Neuronal stem cell (in vitro differentiated cells): Measurements from ENCODE around the gene CDK1.

Experiments used
- DNase-seq: peaks from one replicate; pipeline ENCODE4 v3.0.0-alpha.2; 2013; ENCODE audit warnings: low spot score
- H2AFZ ChIP-seq: one replicate; pipeline ENCODE4 v1.6.1; 2013; ENCODE audit warnings: mild to moderate bottlenecking, low read length, inconsistent platforms
- H2AK5ac ChIP-seq: 2 replicates; pipeline ENCODE4 v1.6.1; 2013; ENCODE audit warnings: low read depth, mild to moderate bottlenecking, inconsistent platforms, low read length, moderate library complexity, mixed read lengths
- H2BK120ac ChIP-seq: 2 replicates; pipeline ENCODE4 v1.6.1; 2013; ENCODE audit warnings: low read depth, mild to moderate bottlenecking, inconsistent platforms, low read length, moderate library complexity, mixed read lengths
- H2BK12ac ChIP-seq: one replicate; pipeline ENCODE4 v1.6.1; 2013; ENCODE audit warnings: low read length, inconsistent platforms
- H2BK15ac ChIP-seq: 2 replicates; pipeline ENCODE4 v1.6.1; 2013; ENCODE audit warnings: mild to moderate bottlenecking, low read length, inconsistent platforms, mixed read lengths
- H2BK5ac ChIP-seq: one replicate; pipeline ENCODE4 v1.6.1; 2013; ENCODE audit warnings: inconsistent platforms, mild to moderate bottlenecking, low read length, moderate library complexity
- H3K14ac ChIP-seq: one replicate; pipeline ENCODE4 v1.6.1; 2013; ENCODE audit warnings: low read length, inconsistent platforms
- H3K18ac ChIP-seq: 2 replicates; pipeline ENCODE4 v1.6.1; 2013; ENCODE audit warnings: low read length, inconsistent platforms
- H3K23ac ChIP-seq: 2 replicates; pipeline ENCODE4 v1.6.1; 2013; ENCODE audit warnings: low read depth, mild to moderate bottlenecking, mixed read lengths, low read length, inconsistent platforms; ENCODE audit not compliant: poor library complexity
- H3K27ac ChIP-seq: replicated peaks from 3 replicates; pipeline ENCODE4 v1.5.1; 2013; ENCODE audit warnings: low read length, inconsistent platforms
- H3K27me3 ChIP-seq, 3 experiments: 2 replicates each; pipeline ENCODE4 v1.6.1; 2013; ENCODE audit warnings: low read length in 3 of 3, mild to moderate bottlenecking in 2 of 3, inconsistent platforms in 1 of 3, low read depth in 1 of 3, mixed read lengths in 1 of 3, moderate library complexity in 1 of 3; ENCODE audit not compliant: control insufficient read depth in 3 of 3, insufficient read depth in 3 of 3
- H3K36me3 ChIP-seq, 2 donors: replicated peaks in 1 of 2; 2 replicates each; pipeline ENCODE4 v1.6.1; 2013; ENCODE audit warnings: low read length in 2 of 2; ENCODE audit not compliant: control insufficient read depth in 2 of 2, insufficient read depth in 2 of 2
- H3K4ac ChIP-seq: 2 replicates; pipeline ENCODE4 v1.6.1; 2013; ENCODE audit warnings: inconsistent platforms, mild to moderate bottlenecking, low read length, moderate library complexity
- H3K4me1 ChIP-seq, 2 donors: 1 replicate in 1 of 2; 2 replicates in 1 of 2; pipeline ENCODE4 v1.6.1; 2013; ENCODE audit warnings: low read length in 2 of 2, low read depth in 1 of 2; ENCODE audit not compliant: control insufficient read depth in 2 of 2, insufficient read depth in 1 of 2
- H3K4me2 ChIP-seq: one replicate; pipeline ENCODE4 v1.6.1; 2013; ENCODE audit warnings: mild to moderate bottlenecking, low read length, inconsistent platforms; ENCODE audit not compliant: insufficient read depth, poor library complexity, severe bottlenecking
- H3K4me3 ChIP-seq, 2 donors: 2 replicates each; pipeline ENCODE4 v1.5.1; 2013; ENCODE audit warnings: low read length in 2 of 2, mild to moderate bottlenecking in 2 of 2, inconsistent platforms in 1 of 2, moderate library complexity in 1 of 2
- H3K79me1 ChIP-seq: one replicate; pipeline ENCODE4 v1.6.1; 2013; ENCODE audit warnings: low read depth, mild to moderate bottlenecking, inconsistent platforms, low read length, moderate library complexity
- H3K9ac ChIP-seq: one replicate; pipeline ENCODE4 v1.6.1; 2013; ENCODE audit warnings: mild to moderate bottlenecking, low read depth, low read length, inconsistent platforms; ENCODE audit not compliant: poor library complexity
- H3K9me3 ChIP-seq, 2 donors: replicated peaks in 1 of 2; 2 replicates each; pipeline versions ENCODE3 to v1.6.1; 2013; ENCODE audit warnings: low read length in 2 of 2, mild to moderate bottlenecking in 2 of 2, inconsistent platforms in 1 of 2, low read depth in 1 of 2, mixed read lengths in 1 of 2, moderate library complexity in 1 of 2; ENCODE audit not compliant: control insufficient read depth in 2 of 2, insufficient read depth in 1 of 2
- H4K8ac ChIP-seq: one replicate; pipeline ENCODE4 v1.6.1; 2013; ENCODE audit warnings: low read depth, mild to moderate bottlenecking, inconsistent platforms, low read length, moderate library complexity
- H4K91ac ChIP-seq: one replicate; pipeline ENCODE4 v1.6.1; 2013; ENCODE audit warnings: low read length, low read depth, mild to moderate bottlenecking, inconsistent platforms; ENCODE audit not compliant: poor library complexity
- WGBS, 2 donors: extraction: QIAGEN DNeasy Blood & Tissue Kit; methylation state at CpG; one replicate each; pipeline ENCODE4 v1.1.7; 2013; ENCODE audit warnings: missing lambda C conversion rate in 2 of 2, mixed read lengths in 1 of 2; ENCODE audit not compliant: insufficient read length in 2 of 2, insufficient replicate concordance in 1 of 2; ENCODE audit errors: extremely low coverage in 2 of 2; 5-methylcytosine and 5-hydroxymethylcytosine counted together

The CDK1 gene

GRCh38 chr10:60769406-60769805, 8.9 kb upstream of the CDK1 start:
- Histone ChIP-seq H3K4ac (no peak overlapping the region), H3K36me3 (no peaks in the 10 kb centered on the region), H2BK15ac (no peak overlapping the region), H3K27me3 (no peaks in the 10 kb centered on the region), H3K4me2 (no peak overlapping the region), H3K79me1 (no peaks in the 10 kb centered on the region), H3K18ac (no peak overlapping the region), H2AFZ (peak overlapping the region; percentile 68), H4K91ac (no peak overlapping the region), H3K14ac (no peak overlapping the region), H3K23ac (no peak overlapping the region), H3K4me3 (no peak overlapping the region), H3K9ac (no peak overlapping the region), H2BK120ac (no peak overlapping the region), H3K4me1 (no peaks in the 10 kb centered on the region), H2BK5ac (no peak overlapping the region), H2BK12ac (no peak overlapping the region), H2AK5ac (no peak overlapping the region), H4K8ac (no peak overlapping the region), H3K9me3 (no peaks in the 10 kb centered on the region), H3K27ac (no peak overlapping the region)
- no CpG with 5 or more reads among the region's 2 CpGs for WGBS, 2 donors
- no peak for DNase-seq

- Histone ChIP-seq H3K23ac (no peak overlapping the region), H2AK5ac (no peak overlapping the region), H2BK5ac (no peak overlapping the region), H2AFZ (peak overlapping the region; percentile 82), H3K4ac (no peak overlapping the region), H3K9me3 (no peaks in the 10 kb centered on the region), H2BK120ac (no peak overlapping the region), H3K79me1 (peaks cover 2% of the 10 kb centered on the region), H4K91ac (no peak overlapping the region), H3K27ac (no peak overlapping the region), H2BK15ac (no peak overlapping the region), H3K27me3 (no peaks in the 10 kb centered on the region), H4K8ac (no peak overlapping the region), H3K4me1 (peaks cover 0 to 7% of the 10 kb centered on the region in 2 donors), H3K36me3 (peaks cover 2 to 33% of the 10 kb centered on the region in 2 donors), H3K14ac (no peak overlapping the region), H2BK12ac (no peak overlapping the region), H3K9ac (no peak overlapping the region), H3K4me2 (no peak overlapping the region), H3K18ac (no peak overlapping the region), H3K4me3 (peak overlapping the region in 1 of 2 donors; percentile 32)
- no peak for DNase-seq
- WGBS, 2 donors: no CpG with 5 or more reads among the region's 9 CpGs
Measured at GRCh38 chr10:60777696-60778213, 523 bp upstream of the CDK1 start.

- peak overlapping the region; percentile 65 for H3K23ac ChIP-seq
- no peaks in the 10 kb centered on the region for H3K27me3 ChIP-seq
- H3K79me1 ChIP-seq: peaks cover 2% of the 10 kb centered on the region
- no peak overlapping the region for H2BK12ac ChIP-seq
- no peak overlapping the region for H2BK5ac ChIP-seq
- H2AK5ac ChIP-seq: no peak overlapping the region
- no peaks in the 10 kb centered on the region for H3K9me3 ChIP-seq
- 86% methylated on average over 1 of the region's 17 CpGs; no CpG with 5 or more reads in 1 of the 2 donors for WGBS, 2 donors
- H4K91ac ChIP-seq: no peak overlapping the region
- peaks cover 2 to 47% of the 10 kb centered on the region in 2 donors for H3K36me3 ChIP-seq
- no peak overlapping the region for H3K27ac ChIP-seq
- H3K4me2 ChIP-seq: peak overlapping the region; percentile 57
- H2AFZ ChIP-seq: peak overlapping the region; percentile 90
- H3K18ac ChIP-seq: peak overlapping the region; percentile 97
- no peak for DNase-seq
- peak overlapping the region; percentile 83 to 88 for H3K4me3 ChIP-seq
- no peak overlapping the region for H3K4ac ChIP-seq
- H3K9ac ChIP-seq: peak overlapping the region; percentile 81
- H4K8ac ChIP-seq: no peak overlapping the region
- peaks cover 0 to 7% of the 10 kb centered on the region in 2 donors for H3K4me1 ChIP-seq
- H3K14ac ChIP-seq: no peak overlapping the region
- H2BK15ac ChIP-seq: no peak overlapping the region
- H2BK120ac ChIP-seq: no peak overlapping the region
Measured at GRCh38 chr10:60778971-60779796, 906 bp downstream of the CDK1 start.

GRCh38 chr10:60781661-60782060, 3.4 kb downstream of the CDK1 start:
- no peak overlapping the region for H2AK5ac ChIP-seq
- H4K8ac ChIP-seq: no peak overlapping the region
- no peak overlapping the region for H3K4ac ChIP-seq
- no peak overlapping the region for H4K91ac ChIP-seq
- H3K4me1 ChIP-seq: peaks cover 2 to 7% of the 10 kb centered on the region in 2 donors
- no peak overlapping the region for H3K18ac ChIP-seq
- H3K9ac ChIP-seq: no peak overlapping the region
- H3K9me3 ChIP-seq: no peaks in the 10 kb centered on the region
- no peak overlapping the region for H2AFZ ChIP-seq
- H3K23ac ChIP-seq: no peak overlapping the region
- H3K27ac ChIP-seq: no peak overlapping the region
- peaks cover 4% of the 10 kb centered on the region for H3K79me1 ChIP-seq
- peaks cover 2 to 72% of the 10 kb centered on the region in 2 donors for H3K36me3 ChIP-seq
- no peak overlapping the region for H3K4me3 ChIP-seq
- no peak overlapping the region for H3K14ac ChIP-seq
- H2BK120ac ChIP-seq: no peak overlapping the region
- H3K27me3 ChIP-seq: no peaks in the 10 kb centered on the region
- no peak overlapping the region for H2BK5ac ChIP-seq
- no peak overlapping the region for H3K4me2 ChIP-seq
- no peak overlapping the region for H2BK15ac ChIP-seq
- no peak overlapping the region for H2BK12ac ChIP-seq
- DNase-seq: no peak
